ENCODE data around the gene CNKSR2.

- TF ChIP-seq FOXK1 (CRISPR knock-in tag; IDR thresholded peaks at IDR 0.05) (no peak), CTCF (IDR thresholded peaks at IDR 0.05) (no peak), CREM (CRISPR knock-in tag; IDR thresholded peaks at IDR 0.05) (no peak), NFYB (CRISPR knock-in tag; conservative IDR thresholded peaks at IDR 0.05; ENCODE audit: low read depth) (no peak), MYBL2 (CRISPR knock-in tag; IDR thresholded peaks at IDR 0.05) (no peak), ZBTB21 (CRISPR knock-in tag; IDR thresholded peaks at IDR 0.05; ENCODE audit: borderline replicate concordance) (no peak), ATF2 (CRISPR knock-in tag; IDR thresholded peaks at IDR 0.05; ENCODE audit: borderline replicate concordance, low read depth) (no peak), ATF1 (CRISPR knock-in tag; IDR thresholded peaks at IDR 0.05) (no peak), E2F1 (CRISPR knock-in tag; IDR thresholded peaks at IDR 0.05) (no peak), MLX (CRISPR knock-in tag; IDR thresholded peaks at IDR 0.05) (no peak), ZNF512 (CRISPR knock-in tag; IDR thresholded peaks at IDR 0.05; ENCODE audit: borderline replicate concordance) (no peak)
Observed at GRCh38 chrX:21632027-21632426, 257.8 kb downstream of the CNKSR2 start.

Data from WTC11 (cell line).